HepG2 (cell line): ENCODE data around the gene THEM4. TPM values are rescaled to one million over a fixed set of nuclear protein-coding genes. Genes with fewer than 3 reads are reported as not detected.

ENCODE experiments used
- ATAC-seq: fragments of 200-7000 bp; cut with Tn5 transposase; 3 replicates; pipeline ENCODE4 v1.9.1; 2020; ENCODE audit warnings: mild to moderate bottlenecking, moderate library complexity
- BruUV-seq: library from RNA; stranded (reverse); fragments of 400-500 nt; replicated peaks from 2 replicates; lab custom pipeline; 2021; lab: Mats Ljungman, UMichigan
- CTCF ChIA-PET: fragments of 300-600 bp; formaldehyde crosslinking; extraction: SDS; loops from one replicate; lab custom pipeline; 2021; ENCODE audit warnings: low total read pairs, inconsistent platforms, low intra/inter-chr PET ratio; lab: Yijun Ruan, JAX
- POLR2A ChIA-PET: fragments of 350-600 bp; sonication (Branson Sonifier 250); formaldehyde crosslinking; loops from one replicate; lab custom pipeline; 2020; ENCODE audit warnings: antibody characterized with exemption, inconsistent platforms; lab: Yijun Ruan, JAX
- DNase-seq: peaks from one replicate; pipeline ENCODE4 v3.0.0-alpha.2; 2015; ENCODE audit warnings: low spot score
- FAIRE-seq: peaks from 3 replicates; lab custom pipeline; 2011; peaks lifted over from hg19 to GRCh38; lab: Jason Lieb, UNC
- H2AFZ ChIP-seq: one replicate; pipeline ENCODE4 v1.6.1; 2011; ENCODE audit warnings: low read length, inconsistent platforms
- H3K27ac ChIP-seq: fragments of 300-600 bp; 3 replicates; pipeline ENCODE4 v1.8.0; 2011; ENCODE audit warnings: mixed run types, mild to moderate bottlenecking, mixed read lengths, low read length, inconsistent platforms; ENCODE audit not compliant: insufficient read depth; ENCODE audit errors: extremely low read length
- H3K27me3 ChIP-seq, 2 experiments: fragments of 200-600 bp in 1 of 2; 2 replicates in 1 of 2; 3 replicates in 1 of 2; pipeline versions ENCODE4 v1.6.0 to v1.8.0; 2011; ENCODE audit warnings: low read length in 2 of 2, mild to moderate bottlenecking in 2 of 2, moderate library complexity in 2 of 2, inconsistent platforms in 1 of 2; ENCODE audit not compliant: insufficient read depth in 2 of 2, control insufficient read depth in 1 of 2
- H3K36me3 ChIP-seq, 2 experiments: fragments of 200-600 bp in 1 of 2; replicated peaks in 1 of 2; 2 replicates in 1 of 2; 3 replicates in 1 of 2; pipeline versions ENCODE4 v1.5.1 to v1.8.0; 2011; ENCODE audit warnings: low read length in 2 of 2, inconsistent platforms in 1 of 2; ENCODE audit not compliant: insufficient read depth in 2 of 2, control insufficient read depth in 1 of 2
- H3K4me1 ChIP-seq: 2 replicates; pipeline ENCODE4 v1.5.1; 2012; ENCODE audit warnings: low read length, inconsistent platforms; ENCODE audit not compliant: insufficient read depth
- H3K4me2 ChIP-seq: 2 replicates; pipeline ENCODE4 v1.6.0; 2011; ENCODE audit warnings: low read depth, low read length, inconsistent platforms
- H3K4me3 ChIP-seq, 3 experiments: fragments of 200-600 bp in 1 of 3; sonication (generic), shearing (Covaris generic) in 1 of 3; replicated peaks in 1 of 3; 2 replicates each; pipeline ENCODE4 v1.5.1; 2011 to 2016; ENCODE audit warnings: low read length in 3 of 3, inconsistent platforms in 2 of 3, low read depth in 2 of 3, mild to moderate bottlenecking in 2 of 3, control low read depth in 1 of 3, mixed read lengths in 1 of 3; ENCODE audit not compliant: insufficient read depth in 1 of 3
- H3K79me2 ChIP-seq: one replicate; pipeline ENCODE4 v1.6.1; 2011; ENCODE audit warnings: low read length, inconsistent platforms; ENCODE audit not compliant: insufficient read depth
- H3K9ac ChIP-seq: 2 replicates; pipeline ENCODE4 v1.6.0; 2011; ENCODE audit warnings: mild to moderate bottlenecking, low read depth, low read length, inconsistent platforms; ENCODE audit not compliant: insufficient read depth
- H3K9me3 ChIP-seq: 2 replicates; pipeline ENCODE4 v1.5.1; 2012; ENCODE audit warnings: mild to moderate bottlenecking, low read length
- H4K20me1 ChIP-seq: 2 replicates; pipeline ENCODE4 v1.6.0; 2011; ENCODE audit warnings: inconsistent platforms, mild to moderate bottlenecking, low read length, moderate library complexity; ENCODE audit not compliant: insufficient read depth
- ATF4 ChIP-seq, 2 experiments: fragments of 450-650 bp in 1 of 2; sonication (generic) in 1 of 2; formaldehyde crosslinking; IDR thresholded peaks; 2 replicates each; pipeline versions ENCODE4 v1.5.0 to v1.8.0; 2020 to 2022; ENCODE audit warnings: mild to moderate bottlenecking in 1 of 2, missing genetic modification reagents in 1 of 2
- FIP1L1 ChIP-seq: fragments of 200-400 bp; formaldehyde crosslinking; IDR thresholded peaks from 2 replicates; pipeline ENCODE4 v1.6.1; 2018; ENCODE audit warnings: low read depth, mild to moderate bottlenecking, low read length, moderate library complexity, borderline replicate concordance; ENCODE audit not compliant: insufficient read depth
- GATA4 ChIP-seq: sonication (generic); IDR thresholded peaks from 2 replicates; pipeline ENCODE4 v1.6.1; 2016; ENCODE audit warnings: antibody characterized with exemption, low read depth, borderline replicate concordance
- HNRNPK ChIP-seq: fragments of 200-400 bp; formaldehyde crosslinking; IDR thresholded peaks from 2 replicates; pipeline ENCODE4 v1.6.1; 2018; ENCODE audit warnings: low read length, low read depth, moderate library complexity, mild to moderate bottlenecking; ENCODE audit not compliant: poor library complexity, severe bottlenecking
- MTERF4 ChIP-seq: sonication (generic); formaldehyde crosslinking; IDR thresholded peaks from 2 replicates; pipeline ENCODE4 v1.8.0; 2023; ENCODE audit warnings: mild to moderate bottlenecking, missing genetic modification reagents
- POLR2G ChIP-seq: fragments of 200-400 bp; formaldehyde crosslinking; IDR thresholded peaks from 2 replicates; pipeline ENCODE4 v1.6.1; 2018; ENCODE audit warnings: mild to moderate bottlenecking, low read depth, low read length, moderate library complexity
- RXRB ChIP-seq: IDR thresholded peaks from 2 replicates; pipeline ENCODE4 v1.6.1; 2016; ENCODE audit warnings: borderline replicate concordance, missing genetic modification reagents, missing compliant biosample characterization
- THAP7 ChIP-seq: sonication (generic); formaldehyde crosslinking; IDR thresholded peaks from 2 replicates; pipeline ENCODE4 v1.8.1; 2023; ENCODE audit warnings: mild to moderate bottlenecking, missing genetic modification reagents
- ZNF235 ChIP-seq: sonication (generic); formaldehyde crosslinking; IDR thresholded peaks from 2 replicates; pipeline ENCODE4 v1.8.1; 2023; ENCODE audit warnings: mild to moderate bottlenecking, missing genetic modification reagents, borderline replicate concordance
- ZNF460 ChIP-seq: sonication (generic); formaldehyde crosslinking; IDR thresholded peaks from 2 replicates; pipeline ENCODE4 v1.5.1; 2020; ENCODE audit warnings: missing genetic modification reagents, mild to moderate bottlenecking, borderline replicate concordance
- ZSCAN12 ChIP-seq: sonication (generic); formaldehyde crosslinking; IDR thresholded peaks from 2 replicates; pipeline ENCODE4 v1.9.0; 2021; ENCODE audit warnings: mild to moderate bottlenecking, missing genetic modification reagents
- WGBS: methylation state at CpG from one replicate; pipeline ENCODE4 v1.1.6; 2017; ENCODE audit warnings: low lambda C conversion rate; 5-methylcytosine and 5-hydroxymethylcytosine counted together
- in situ Hi-C: cut with HindIII; loops from 2 replicates; pipeline ENCODE4 v1.10.0; 2017; ENCODE audit warnings: low pct_unique_long_range_greater_than_20kb; ENCODE audit not compliant: extremely low pct_ligation_motif_present
- intact Hi-C: fragments of 100-400 bp; cut with micrococcal nuclease; formaldehyde crosslinking; loops from one replicate; pipeline ENCODE4 v1.10.0; 2022; ENCODE audit not compliant: unreplicated experiment
- polyA plus RNA-seq, 8 experiments: library from polyadenylated mRNA; depleted of rRNA in 3 of 8; stranded (reverse) in 7 of 8; unstranded in 1 of 8; fragments of >200 nt; fragmentation: Illumina TruSeq in 4 of 8; extraction: Trizol in 4 of 8; gene quantifications; 2 replicates each; pipeline versions ENCODE4 v1.2.1 to v1.2.3, GENCODE V29; 2011 to 2016; ENCODE audit warnings: low read depth in 4 of 8, missing spikeins in 1 of 8, mixed read lengths in 1 of 8; ENCODE audit not compliant: insufficient read depth in 1 of 8
- total RNA-seq, 5 experiments: library from RNA; depleted of rRNA; stranded (reverse); fragments of >200 nt; fragmentation: Illumina TruSeq; extraction: Trizol; gene quantifications; 2 replicates each; pipeline ENCODE4 v1.2.3, GENCODE V29; 2016; ENCODE audit warnings: low read depth in 1 of 5
- TF ChIP-seq, protein P1 (sequence below): sonication (generic); formaldehyde crosslinking; IDR thresholded peaks from 2 replicates; pipeline ENCODE4 v1.4.0; 2020; ENCODE audit warnings: mild to moderate bottlenecking, low read depth, missing genetic modification reagents
- TF ChIP-seq, protein P2 (sequence below): IDR thresholded peaks from 2 replicates; pipeline ENCODE4 v1.6.1; 2012; ENCODE audit warnings: low read depth, low read length, improper control_type of control experiment
- TF ChIP-seq, protein P3 (sequence below): sonication (generic); formaldehyde crosslinking; IDR thresholded peaks from 2 replicates; pipeline ENCODE4 v1.4.0; 2020; ENCODE audit warnings: mild to moderate bottlenecking, missing genetic modification reagents
- TF ChIP-seq, protein P4 (sequence below): sonication (generic); formaldehyde crosslinking; IDR thresholded peaks from 2 replicates; pipeline ENCODE4 v1.5.0; 2020; ENCODE audit warnings: mild to moderate bottlenecking, missing genetic modification reagents

THEM4 gene
- total and polyA plus RNA-seq, 2 of the 13 experiments (the other 11 are each of a cell fraction or from before 2014, with no cell fraction given) = 10.9 to 13.9 TPM

DNA sequence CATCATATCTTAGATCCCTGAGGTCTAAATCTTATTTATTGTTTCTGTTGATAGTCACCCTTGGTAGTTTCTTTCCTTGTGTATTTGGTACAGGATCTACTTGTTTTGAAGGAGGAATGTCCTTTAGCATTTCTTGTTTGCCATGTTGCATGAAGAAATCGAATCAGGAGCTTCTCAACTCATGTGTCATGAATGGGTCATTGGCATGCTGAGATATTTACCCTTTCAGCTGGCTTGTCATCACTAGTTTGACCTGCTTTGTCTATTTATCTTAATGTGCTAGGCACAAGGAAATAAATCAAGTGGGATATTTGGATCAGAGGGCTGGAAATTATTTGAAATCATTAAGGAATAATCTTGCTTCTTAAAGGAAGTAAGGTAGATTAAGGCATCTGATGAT is 23.8 kb downstream of the THEM4 start:
- ATAC-seq = no peak
- POLR2A ChIA-PET = no interaction called here
- TF ChIP-seq ATF4 (CRISPR knock-in tag; IDR thresholded peaks at IDR 0.05) = no peak
- no peak for TF ChIP-seq MTERF4 (CRISPR knock-in tag)
- TF ChIP-seq, protein P1, sequence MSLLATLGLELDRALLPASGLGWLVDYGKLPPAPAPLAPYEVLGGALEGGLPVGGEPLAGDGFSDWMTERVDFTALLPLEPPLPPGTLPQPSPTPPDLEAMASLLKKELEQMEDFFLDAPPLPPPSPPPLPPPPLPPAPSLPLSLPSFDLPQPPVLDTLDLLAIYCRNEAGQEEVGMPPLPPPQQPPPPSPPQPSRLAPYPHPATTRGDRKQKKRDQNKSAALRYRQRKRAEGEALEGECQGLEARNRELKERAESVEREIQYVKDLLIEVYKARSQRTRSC (CRISPR knock-in tag) = no peak
- TF ChIP-seq ZNF460 = no peak
- TF ChIP-seq, protein P2, sequence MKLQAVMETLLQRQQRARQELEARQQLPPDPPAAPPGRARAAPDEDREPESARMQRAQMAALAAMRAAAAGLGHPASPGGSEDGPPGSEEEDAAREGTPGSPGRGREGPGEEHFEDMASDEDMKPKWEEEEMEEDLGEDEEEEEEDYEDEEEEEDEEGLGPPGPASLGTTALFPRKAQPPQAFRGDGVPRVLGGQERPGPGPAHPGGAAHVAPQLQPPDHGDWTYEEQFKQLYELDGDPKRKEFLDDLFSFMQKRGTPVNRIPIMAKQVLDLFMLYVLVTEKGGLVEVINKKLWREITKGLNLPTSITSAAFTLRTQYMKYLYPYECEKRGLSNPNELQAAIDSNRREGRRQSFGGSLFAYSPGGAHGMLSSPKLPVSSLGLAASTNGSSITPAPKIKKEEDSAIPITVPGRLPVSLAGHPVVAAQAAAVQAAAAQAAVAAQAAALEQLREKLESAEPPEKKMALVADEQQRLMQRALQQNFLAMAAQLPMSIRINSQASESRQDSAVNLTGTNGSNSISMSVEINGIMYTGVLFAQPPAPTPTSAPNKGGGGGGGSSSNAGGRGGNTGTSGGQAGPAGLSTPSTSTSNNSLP = no peak
- TF ChIP-seq, protein P3, sequence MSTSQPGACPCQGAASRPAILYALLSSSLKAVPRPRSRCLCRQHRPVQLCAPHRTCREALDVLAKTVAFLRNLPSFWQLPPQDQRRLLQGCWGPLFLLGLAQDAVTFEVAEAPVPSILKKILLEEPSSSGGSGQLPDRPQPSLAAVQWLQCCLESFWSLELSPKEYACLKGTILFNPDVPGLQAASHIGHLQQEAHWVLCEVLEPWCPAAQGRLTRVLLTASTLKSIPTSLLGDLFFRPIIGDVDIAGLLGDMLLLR (CRISPR knock-in tag) = no peak
- TF ChIP-seq GATA4 = no peak
- TF ChIP-seq HNRNPK = no peak
- TF ChIP-seq THAP7 (CRISPR knock-in tag) = no peak
- no peak for TF ChIP-seq RXRB (CRISPR knock-in tag)
- no peak for TF ChIP-seq POLR2G
- TF ChIP-seq, protein P4, sequence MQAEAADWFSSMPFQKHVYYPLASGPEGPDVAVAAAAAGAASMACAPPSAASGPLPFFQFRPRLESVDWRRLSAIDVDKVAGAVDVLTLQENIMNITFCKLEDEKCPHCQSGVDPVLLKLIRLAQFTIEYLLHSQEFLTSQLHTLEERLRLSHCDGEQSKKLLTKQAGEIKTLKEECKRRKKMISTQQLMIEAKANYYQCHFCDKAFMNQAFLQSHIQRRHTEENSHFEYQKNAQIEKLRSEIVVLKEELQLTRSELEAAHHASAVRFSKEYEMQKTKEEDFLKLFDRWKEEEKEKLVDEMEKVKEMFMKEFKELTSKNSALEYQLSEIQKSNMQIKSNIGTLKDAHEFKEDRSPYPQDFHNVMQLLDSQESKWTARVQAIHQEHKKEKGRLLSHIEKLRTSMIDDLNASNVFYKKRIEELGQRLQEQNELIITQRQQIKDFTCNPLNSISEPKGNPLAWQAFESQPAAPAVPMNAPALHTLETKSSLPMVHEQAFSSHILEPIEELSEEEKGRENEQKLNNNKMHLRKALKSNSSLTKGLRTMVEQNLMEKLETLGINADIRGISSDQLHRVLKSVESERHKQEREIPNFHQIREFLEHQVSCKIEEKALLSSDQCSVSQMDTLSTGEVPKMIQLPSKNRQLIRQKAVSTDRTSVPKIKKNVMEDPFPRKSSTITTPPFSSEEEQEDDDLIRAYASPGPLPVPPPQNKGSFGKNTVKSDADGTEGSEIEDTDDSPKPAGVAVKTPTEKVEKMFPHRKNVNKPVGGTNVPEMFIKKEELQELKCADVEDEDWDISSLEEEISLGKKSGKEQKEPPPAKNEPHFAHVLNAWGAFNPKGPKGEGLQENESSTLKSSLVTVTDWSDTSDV = no peak
- no peak for TF ChIP-seq FIP1L1
- no peak for TF ChIP-seq ZNF235 (CRISPR knock-in tag)
- no peak for TF ChIP-seq ZSCAN12 (CRISPR knock-in tag)

More for the DNA sequence above, 23.8 kb downstream of the THEM4 start:
- Histone ChIP-seq H3K36me3 (peaks cover 0 to 5% of the 10 kb centered on the region in 2 experiments; a peak in 1 of 5 replicates), H2AFZ (no peak overlapping the region), H3K4me2 (no peak overlapping the region), H3K79me2 (no peaks in the 10 kb centered on the region), H3K4me3 (no peak overlapping the region), H4K20me1 (no peaks in the 10 kb centered on the region), H3K9me3 (peaks cover 7% of the 10 kb centered on the region; the same call in 1 of the 2 replicates), H3K4me1 (no peaks in the 10 kb centered on the region), H3K9ac (no peak overlapping the region), H3K27me3 (no peaks in the 10 kb centered on the region), H3K27ac (no peak overlapping the region)
- 72% methylated on average over 1 of the region's 1 CpG for WGBS
- no TSS peak for BruUV-seq
- CTCF ChIA-PET = no interaction called here
- intact Hi-C loops (loop anchor here (5.0 kb wide), 1 partner anchor 47 kb away; no protein-coding TSS in a partner anchor), in situ Hi-C loops (no loop called here)
- FAIRE-seq (no peak), DNase-seq (no peak)
